ENCODE data around the gene SLC66A1.

DNA sequence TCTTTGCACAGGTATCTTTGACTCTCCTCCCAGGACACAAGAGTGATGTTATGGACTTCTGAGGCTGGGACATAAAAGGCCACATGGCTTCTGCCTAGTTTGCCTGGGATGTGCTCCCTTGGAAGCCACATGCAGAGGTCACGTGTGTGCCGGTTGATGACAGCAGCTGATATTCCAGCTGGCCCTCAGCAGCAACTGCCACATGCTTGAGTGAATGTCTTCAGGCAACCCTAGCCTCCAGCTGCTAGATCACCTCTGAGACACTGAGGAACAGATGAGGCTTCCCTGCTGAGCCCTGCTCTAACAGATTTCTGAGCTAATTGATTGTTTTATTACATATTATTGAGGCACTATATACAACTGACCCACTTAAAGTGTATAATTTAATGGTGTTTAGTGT lies 11.9 kb upstream of the SLC66A1 start:
- TF ChIP-seq, protein P1, sequence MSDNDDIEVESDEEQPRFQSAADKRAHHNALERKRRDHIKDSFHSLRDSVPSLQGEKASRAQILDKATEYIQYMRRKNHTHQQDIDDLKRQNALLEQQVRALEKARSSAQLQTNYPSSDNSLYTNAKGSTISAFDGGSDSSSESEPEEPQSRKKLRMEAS (IDR thresholded peaks at IDR 0.05; ENCODE audit: low read depth, low read length), result no peak
- TF ChIP-seq, protein P2, sequence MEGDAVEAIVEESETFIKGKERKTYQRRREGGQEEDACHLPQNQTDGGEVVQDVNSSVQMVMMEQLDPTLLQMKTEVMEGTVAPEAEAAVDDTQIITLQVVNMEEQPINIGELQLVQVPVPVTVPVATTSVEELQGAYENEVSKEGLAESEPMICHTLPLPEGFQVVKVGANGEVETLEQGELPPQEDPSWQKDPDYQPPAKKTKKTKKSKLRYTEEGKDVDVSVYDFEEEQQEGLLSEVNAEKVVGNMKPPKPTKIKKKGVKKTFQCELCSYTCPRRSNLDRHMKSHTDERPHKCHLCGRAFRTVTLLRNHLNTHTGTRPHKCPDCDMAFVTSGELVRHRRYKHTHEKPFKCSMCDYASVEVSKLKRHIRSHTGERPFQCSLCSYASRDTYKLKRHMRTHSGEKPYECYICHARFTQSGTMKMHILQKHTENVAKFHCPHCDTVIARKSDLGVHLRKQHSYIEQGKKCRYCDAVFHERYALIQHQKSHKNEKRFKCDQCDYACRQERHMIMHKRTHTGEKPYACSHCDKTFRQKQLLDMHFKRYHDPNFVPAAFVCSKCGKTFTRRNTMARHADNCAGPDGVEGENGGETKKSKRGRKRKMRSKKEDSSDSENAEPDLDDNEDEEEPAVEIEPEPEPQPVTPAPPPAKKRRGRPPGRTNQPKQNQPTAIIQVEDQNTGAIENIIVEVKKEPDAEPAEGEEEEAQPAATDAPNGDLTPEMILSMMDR (IDR thresholded peaks at IDR 0.05; ENCODE audit: low read depth, low read length), result no peak
- TF ChIP-seq POLR2A (IDR thresholded peaks at IDR 0.05; ENCODE audit: extremely low read depth, insufficient read length) (no peak), MYC (IDR thresholded peaks at IDR 0.05; ENCODE audit: low read depth, low read length) (no peak)

Measured in NB4 (cell line).